H1 (cell line): Measurements from ENCODE around the gene PAOX. TPM values are rescaled to one million over a fixed set of nuclear protein-coding genes. Genes with fewer than 3 reads are reported as not detected.

Experiments used
- CTCF ChIA-PET: fragments of 300-600 bp; sonication (Branson Sonifier 250); formaldehyde crosslinking; loops from one replicate; lab custom pipeline; 2021; ENCODE audit not compliant: partially characterized antibody; lab: Charles Lee
- POLR2A ChIA-PET: fragments of 300-600 bp; sonication (Branson Sonifier 250); formaldehyde crosslinking; loops from one replicate; lab custom pipeline; 2021; ENCODE audit warnings: inconsistent platforms; ENCODE audit not compliant: partially characterized antibody; lab: Charles Lee
- DNase-seq, 2 experiments: peaks; one replicate each; pipeline versions ENCODE4 v3.0.0 to v3.0.0-alpha.2; 2010 to 2022; ENCODE audit warnings: low spot score in 2 of 2, low read depth in 1 of 2, mixed read lengths in 1 of 2
- FAIRE-seq: peaks from 2 replicates; lab custom pipeline; 2011; peaks lifted over from hg19 to GRCh38; lab: Jason Lieb, UNC
- H2AFZ ChIP-seq: 2 replicates; pipeline ENCODE4 v1.8.1; 2012; ENCODE audit warnings: low read length, inconsistent platforms
- H2AK5ac ChIP-seq: 2 replicates; pipeline ENCODE4 v1.6.1; 2013; ENCODE audit warnings: low read depth, low read length
- H2BK120ac ChIP-seq: replicated peaks from 2 replicates; pipeline ENCODE3; 2013; ENCODE audit warnings: low read depth, low read length, inconsistent platforms
- H2BK12ac ChIP-seq: 2 replicates; pipeline ENCODE4 v1.6.1; 2013; ENCODE audit warnings: low read depth, low read length
- H2BK15ac ChIP-seq: 2 replicates; pipeline ENCODE4 v1.6.1; 2013; ENCODE audit warnings: low read length
- H2BK20ac ChIP-seq: 2 replicates; pipeline ENCODE4 v1.6.1; 2013; ENCODE audit warnings: low read length
- H2BK5ac ChIP-seq: 2 replicates; pipeline ENCODE4 v1.6.1; 2013; ENCODE audit warnings: low read depth, low read length
- H3K14ac ChIP-seq: 2 replicates; pipeline ENCODE4 v1.6.1; 2013; ENCODE audit warnings: inconsistent platforms; ENCODE audit not compliant: insufficient read length
- H3K18ac ChIP-seq: 2 replicates; pipeline ENCODE4 v1.6.1; 2013; ENCODE audit warnings: low read length; ENCODE audit errors: extremely low read depth
- H3K23ac ChIP-seq: 2 replicates; pipeline ENCODE4 v1.6.1; 2013; ENCODE audit warnings: inconsistent platforms; ENCODE audit not compliant: insufficient read length
- H3K23me2 ChIP-seq: 2 replicates; pipeline ENCODE4 v1.6.1; 2013; ENCODE audit warnings: low read depth, low read length
- H3K27ac ChIP-seq: 2 replicates; pipeline ENCODE4 v1.6.1; 2011; ENCODE audit warnings: low read depth, low read length, inconsistent platforms
- H3K27me3 ChIP-seq, 4 experiments: replicated peaks in 1 of 4; 1 replicate in 1 of 4; 2 replicates in 3 of 4; pipeline versions ENCODE4 v1.6.1 to v1.8.1; 2011 to 2013; ENCODE audit warnings: low read length in 3 of 4, mild to moderate bottlenecking in 3 of 4, inconsistent platforms in 2 of 4, mixed read lengths in 2 of 4, moderate library complexity in 1 of 4; ENCODE audit not compliant: control insufficient read depth in 3 of 4, insufficient read depth in 3 of 4; ENCODE audit errors: extremely low read depth in 1 of 4
- H3K36me3 ChIP-seq, 4 experiments: 2 replicates each; pipeline versions ENCODE4 v1.6.1 to v1.8.1; 2011 to 2013; ENCODE audit warnings: mild to moderate bottlenecking in 4 of 4, low read length in 3 of 4, moderate library complexity in 2 of 4, control low read depth in 1 of 4, inconsistent platforms in 1 of 4; ENCODE audit not compliant: insufficient read depth in 4 of 4, control insufficient read depth in 2 of 4
- H3K4ac ChIP-seq: replicated peaks from 2 replicates; pipeline ENCODE3; 2013; ENCODE audit warnings: low read length, low read depth, mixed read lengths, inconsistent platforms; ENCODE audit not compliant: insufficient read length
- H3K4me1 ChIP-seq, 4 experiments: replicated peaks in 1 of 4; 1 replicate in 1 of 4; 2 replicates in 3 of 4; pipeline versions ENCODE4 v1.6.1 to v1.8.1; 2011 to 2013; ENCODE audit warnings: low read length in 3 of 4, inconsistent platforms in 2 of 4, mixed read lengths in 1 of 4; ENCODE audit not compliant: insufficient read depth in 4 of 4, control insufficient read depth in 3 of 4
- H3K4me2 ChIP-seq, 2 experiments: 2 replicates each; pipeline versions ENCODE4 v1.6.1 to v1.8.1; 2011 to 2013; ENCODE audit warnings: low read depth in 2 of 2, low read length in 2 of 2, control low read depth in 1 of 2, inconsistent platforms in 1 of 2, mild to moderate bottlenecking in 1 of 2; ENCODE audit not compliant: insufficient read depth in 1 of 2
- H3K4me3 ChIP-seq, 4 experiments: fragments of 200-600, 300-600 bp in 1 of 4; sonication (generic), shearing (Covaris generic), sonication (Bioruptor Twin) in 1 of 4; 2 replicates each; pipeline versions ENCODE4 v1.5.1 to v1.8.1; 2011 to 2016; ENCODE audit warnings: low read length in 4 of 4, low read depth in 3 of 4, control low read depth in 2 of 4, inconsistent platforms in 2 of 4, mild to moderate bottlenecking in 2 of 4, mixed read lengths in 1 of 4, moderate library complexity in 1 of 4; ENCODE audit not compliant: insufficient read depth in 2 of 4; ENCODE audit errors: extremely low read depth in 1 of 4
- H3K56ac ChIP-seq: replicated peaks from 2 replicates; pipeline ENCODE3; 2013; ENCODE audit warnings: low read depth, mild to moderate bottlenecking, mixed read lengths, low read length, inconsistent platforms; ENCODE audit not compliant: insufficient read length
- H3K79me1 ChIP-seq: 2 replicates; pipeline ENCODE4 v1.6.1; 2013; ENCODE audit warnings: low read depth, low read length, control low read depth
- H3K79me2 ChIP-seq, 2 experiments: 2 replicates each; pipeline versions ENCODE4 v1.6.1 to v1.8.1; 2012 to 2013; ENCODE audit warnings: low read length in 2 of 2, mild to moderate bottlenecking in 2 of 2, inconsistent platforms in 1 of 2; ENCODE audit not compliant: insufficient read depth in 2 of 2, control insufficient read depth in 1 of 2
- H3K9ac ChIP-seq, 4 experiments: replicated peaks in 1 of 4; 1 replicate in 1 of 4; 2 replicates in 3 of 4; pipeline versions ENCODE4 v1.6.1 to v1.8.1; 2011 to 2013; ENCODE audit warnings: low read depth in 3 of 4, low read length in 3 of 4, control low read depth in 2 of 4, mild to moderate bottlenecking in 2 of 4, moderate library complexity in 2 of 4, inconsistent platforms in 1 of 4; ENCODE audit errors: extremely low read depth in 1 of 4
- H3K9me3 ChIP-seq, 2 experiments: 2 replicates each; pipeline versions ENCODE4 v1.6.1 to v1.8.1; 2012 to 2013; ENCODE audit warnings: mild to moderate bottlenecking in 2 of 2, moderate library complexity in 2 of 2, control low read depth in 1 of 2, inconsistent platforms in 1 of 2, low read depth in 1 of 2, low read length in 1 of 2, mixed read lengths in 1 of 2; ENCODE audit not compliant: insufficient read depth in 2 of 2
- H4K20me1 ChIP-seq, 2 experiments: replicated peaks in 1 of 2; 2 replicates each; pipeline versions ENCODE3 to v1.8.1; 2011 to 2013; ENCODE audit warnings: inconsistent platforms in 2 of 2, low read length in 2 of 2, mild to moderate bottlenecking in 1 of 2; ENCODE audit not compliant: insufficient read depth in 2 of 2, control insufficient read depth in 1 of 2
- H4K5ac ChIP-seq: 2 replicates; pipeline ENCODE4 v1.6.1; 2013; ENCODE audit warnings: low read length, low read depth, mixed read lengths, inconsistent platforms; ENCODE audit not compliant: insufficient read length
- H4K8ac ChIP-seq: 2 replicates; pipeline ENCODE4 v1.8.0; 2013; ENCODE audit warnings: mild to moderate bottlenecking, moderate library complexity, low read length, inconsistent platforms; ENCODE audit not compliant: insufficient read depth; ENCODE audit errors: extremely low read depth
- H4K91ac ChIP-seq: replicated peaks from 2 replicates; pipeline ENCODE3; 2013; ENCODE audit warnings: low read length, mixed read lengths, inconsistent platforms; ENCODE audit not compliant: insufficient read length
- CTBP2 ChIP-seq: IDR thresholded peaks from 2 replicates; pipeline ENCODE4 v1.7.0; 2011; ENCODE audit warnings: borderline replicate concordance, mild to moderate bottlenecking, moderate library complexity, mixed read lengths, low read length; ENCODE audit not compliant: insufficient read depth, insufficient read length
- GABPA ChIP-seq: IDR thresholded peaks from 2 replicates; pipeline ENCODE4 v1.6.1; 2011; ENCODE audit warnings: mild to moderate bottlenecking, low read length, moderate library complexity, borderline replicate concordance; ENCODE audit not compliant: insufficient read depth
- HDAC2 ChIP-seq, 2 experiments: fragments of 300-600 bp in 1 of 2; sonication (generic) in 1 of 2; IDR thresholded peaks; 2 replicates each; pipeline ENCODE4 v1.6.1; 2011 to 2012; ENCODE audit warnings: low read depth in 2 of 2, low read length in 2 of 2, mild to moderate bottlenecking in 2 of 2, moderate library complexity in 2 of 2, borderline replicate concordance in 1 of 2, inconsistent platforms in 1 of 2
- SIN3A ChIP-seq, 2 experiments: IDR thresholded peaks in 1 of 2; conservative IDR thresholded peaks in 1 of 2; 2 replicates each; pipeline ENCODE4 v1.6.1; 2011 to 2012; ENCODE audit warnings: low read length in 2 of 2, improper control_type of control experiment in 1 of 2, low read depth in 1 of 2, mild to moderate bottlenecking in 1 of 2
- WGBS, 2 experiments: shearing (Covaris generic) in 1 of 2; methylation state at CpG; one replicate each; pipeline versions ENCODE4 v1.1.6 to v1.1.7; 2013 to 2015; ENCODE audit warnings: low lambda C conversion rate in 2 of 2, mixed read lengths in 2 of 2, inconsistent platforms in 1 of 2, low coverage in 1 of 2, missing lambda C conversion rate in 1 of 2; ENCODE audit not compliant: insufficient replicate concordance in 2 of 2, insufficient coverage in 1 of 2, insufficient read length in 1 of 2; ENCODE audit errors: extremely low coverage in 1 of 2, missing lambda C conversion rate in 1 of 2; 5-methylcytosine and 5-hydroxymethylcytosine counted together
- polyA plus RNA-seq, 7 experiments: library from polyadenylated mRNA; depleted of rRNA in 3 of 7; stranded (reverse) in 5 of 7; unstranded in 2 of 7; fragments of >200 nt in 5 of 7; fragments of 200-250 nt in 2 of 7; gene quantifications; 1 replicate in 5 of 7; 2 replicates in 1 of 7; 4 replicates in 1 of 7; pipeline versions ENCODE4 v1.2.1 to v1.2.3, GENCODE V29; 2011 to 2013; ENCODE audit warnings: missing spikeins in 2 of 7, mixed read lengths in 2 of 7
- total RNA-seq: library from RNA; stranded (reverse); fragmentation: NEBNext Ultra II Directional; extraction: Animal tissue kit (Norgen Biotek cat#: 25700); gene quantifications from 2 replicates; pipeline ENCODE4 v1.2.1, GENCODE V29; 2021

The PAOX gene
- total and polyA plus RNA-seq, 2 of the 8 experiments (the other 6 are each of a cell fraction or from before 2014, with no cell fraction given): 3.7 to 4.3 TPM

- Histone ChIP-seq H3K4me1 (peaks cover 0 to 6% (median 0%) of the 10 kb centered on the region in 4 experiments; a peak in 2 of 7 replicates), H3K9me3 (peaks cover 0 to 7% of the 10 kb centered on the region in 2 experiments; a peak in 1 of 4 replicates), H2BK20ac (no peak overlapping the region), H3K4ac (no peak overlapping the region), H4K5ac (no peak overlapping the region), H3K79me1 (no peaks in the 10 kb centered on the region), H2BK120ac (no peak overlapping the region), H3K36me3 (peaks cover 0 to 8% (median 0%) of the 10 kb centered on the region in 4 experiments; a peak in 2 of 8 replicates), H2AK5ac (no peak overlapping the region), H3K18ac (no peak overlapping the region), H3K23ac (no peak overlapping the region), H2BK5ac (no peak overlapping the region), H3K79me2 (no peaks in the 10 kb centered on the region), H2AFZ (no peak overlapping the region), H2BK15ac (no peak overlapping the region), H3K14ac (no peak overlapping the region), H3K27ac (no peak overlapping the region), H4K91ac (no peak overlapping the region), H3K27me3 (peaks cover 0 to 8% (median under 1%) of the 10 kb centered on the region in 4 experiments; a peak in 3 of 7 replicates), H3K56ac (no peak overlapping the region), H4K20me1 (peaks cover 5 to 23% of the 10 kb centered on the region in 2 experiments), H3K4me3 (no peak overlapping the region), H3K4me2 (no peak overlapping the region), H3K23me2 (peaks cover 3% of the 10 kb centered on the region; the same call in 1 of the 2 replicates), H3K9ac (no peak overlapping the region), H4K8ac (no peak overlapping the region), H2BK12ac (no peak overlapping the region)
- WGBS, 2 experiments: 71% methylated on average over 6 of the region's 6 CpGs; no CpG with 5 or more reads in 1 of the 2 experiments
- FAIRE-seq (no peak), DNase-seq (no peak)
- POLR2A ChIA-PET: interaction anchor here (0.9 to 2.0 kb wide), 8 partner anchors 17 to 153 kb away, joined by 3 to 5 read pairs (median 4); no protein-coding TSS in a partner anchor
- CTCF ChIA-PET: interaction anchor here (0.8 to 1.2 kb wide), 4 partner anchors 17 to 113 kb away, joined by 3 read pairs; no protein-coding TSS in a partner anchor
- no peak for TF ChIP-seq HDAC2 (IDR thresholded peaks at IDR 0.05; ENCODE audit: borderline replicate concordance in 1 of 2, low read depth in 2 of 2, low read length in 2 of 2)
- no peak for TF ChIP-seq GABPA
- TF ChIP-seq CTBP2: no peak
- no peak for TF ChIP-seq SIN3A (conservative IDR thresholded peaks at IDR 0.05 in 1 of 2, IDR thresholded peaks at IDR 0.05 in 1 of 2; ENCODE audit: low read depth in 1 of 2, low read length in 2 of 2)
These were observed 41.5 kb downstream of the PAOX start for GRCh38 chr10:133420579-133420978.
